ENCODE measurements around the gene NKAIN2.

Gene NKAIN2

GRCh38 chr6:124822721-124823120, 1019.1 kb downstream of the NKAIN2 start:
- TF ChIP-seq CTCF (IDR thresholded peaks at IDR 0.05; ENCODE audit: low read length): no peak
- TF ChIP-seq EZH2phosphoT487 (IDR thresholded peaks at IDR 0.05; ENCODE audit: low read length): no peak
- no peak for TF ChIP-seq EZH2 (optimal IDR thresholded peaks at IDR 0.05; ENCODE audit: low read depth, low read length)
- Histone ChIP-seq H3K4me1 (ENCODE audit: low read length) (no peaks in the 10 kb centered on the region), H3K9ac (ENCODE audit: low read length) (no peak overlapping the region), H3F3A (ENCODE audit: insufficient read depth, low read length) (no peaks in the 10 kb centered on the region), H3K9me2 (replicated peaks; ENCODE audit: insufficient read depth, low read length) (no peaks in the 10 kb centered on the region), H3K27ac (ENCODE audit: low read length) (no peak overlapping the region), H3K27me3 (replicated peaks; ENCODE audit: insufficient read depth, low read length) (no peaks in the 10 kb centered on the region), H3K4me3 (ENCODE audit: low read length) (no peak overlapping the region), H3K4me2 (ENCODE audit: low read depth, low read length) (no peak overlapping the region), H3K36me3 (replicated peaks; ENCODE audit: insufficient read depth, low read length) (no peaks in the 10 kb centered on the region), H2AFZ (ENCODE audit: low read length) (no peak overlapping the region), H3K9me3 (replicated peaks; ENCODE audit: insufficient read depth, low read length) (no peaks in the 10 kb centered on the region), H4K20me1 (ENCODE audit: insufficient read depth, low read length) (no peaks in the 10 kb centered on the region), H3K79me2 (ENCODE audit: low read length) (no peaks in the 10 kb centered on the region)
- no peak for DNase-seq

DNA sequence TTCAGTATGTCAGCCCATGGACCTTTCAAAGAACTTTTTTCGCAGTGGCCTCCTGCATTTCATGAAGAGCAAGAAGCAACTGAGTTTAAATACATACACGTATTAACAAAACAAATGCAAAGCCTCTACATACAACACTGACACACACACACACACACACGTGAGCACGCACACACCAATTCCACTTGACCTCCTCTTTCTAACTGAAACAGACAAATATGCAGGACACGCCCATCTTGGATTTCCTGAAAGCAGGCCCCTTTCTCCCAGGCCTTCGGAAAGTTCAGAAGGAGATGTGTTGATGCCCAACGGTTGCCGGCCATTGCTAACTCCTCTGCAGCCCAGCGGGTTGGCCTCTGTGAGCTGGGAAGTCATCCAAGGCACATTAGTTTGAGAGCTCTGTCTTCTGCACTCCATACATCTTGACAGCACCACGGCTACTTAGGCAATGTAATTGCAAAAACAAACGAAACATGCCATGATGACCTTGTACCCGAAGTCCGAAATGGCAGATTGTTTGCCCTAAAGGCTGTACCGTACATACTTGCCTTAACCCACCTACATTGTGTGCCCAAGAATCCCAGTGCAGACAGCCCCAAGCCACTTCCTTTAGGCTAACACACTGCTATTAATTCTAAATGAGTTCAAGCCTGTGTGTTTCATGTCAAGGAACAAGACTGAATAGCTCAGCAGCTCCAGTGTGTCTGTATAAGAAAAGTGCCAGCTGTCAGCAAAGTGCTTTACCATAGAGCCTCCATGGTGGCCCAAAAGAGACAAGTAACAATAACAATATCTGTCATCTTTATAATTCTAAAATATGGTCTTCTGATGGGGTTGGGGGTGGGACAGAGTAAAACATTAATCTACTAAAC, 1019.8 kb downstream of the NKAIN2 start:
- H3K27me3 ChIP-seq (replicated peaks; ENCODE audit: insufficient read depth, low read length): no peaks in the 10 kb centered on the region
- H2AFZ ChIP-seq (ENCODE audit: low read length): no peak overlapping the region
- H4K20me1 ChIP-seq (ENCODE audit: insufficient read depth, low read length): no peaks in the 10 kb centered on the region
- H3K4me3 ChIP-seq (ENCODE audit: low read length): no peak overlapping the region
- H3K27ac ChIP-seq (ENCODE audit: low read length): no peak overlapping the region
- no peaks in the 10 kb centered on the region for H3K4me1 ChIP-seq (ENCODE audit: low read length)
- H3K36me3 ChIP-seq (replicated peaks; ENCODE audit: insufficient read depth, low read length): no peaks in the 10 kb centered on the region
- DNase-seq: no peak
- H3K9me3 ChIP-seq (replicated peaks; ENCODE audit: insufficient read depth, low read length): no peaks in the 10 kb centered on the region
- H3F3A ChIP-seq (ENCODE audit: insufficient read depth, low read length): no peaks in the 10 kb centered on the region
- no peak overlapping the region for H3K4me2 ChIP-seq (ENCODE audit: low read depth, low read length)
- H3K79me2 ChIP-seq (ENCODE audit: low read length): no peaks in the 10 kb centered on the region
- no peak for TF ChIP-seq EZH2 (optimal IDR thresholded peaks at IDR 0.05; ENCODE audit: low read depth, low read length)
- no peaks in the 10 kb centered on the region for H3K9me2 ChIP-seq (replicated peaks; ENCODE audit: insufficient read depth, low read length)
- no peak overlapping the region for H3K9ac ChIP-seq (ENCODE audit: low read length)

DNA sequence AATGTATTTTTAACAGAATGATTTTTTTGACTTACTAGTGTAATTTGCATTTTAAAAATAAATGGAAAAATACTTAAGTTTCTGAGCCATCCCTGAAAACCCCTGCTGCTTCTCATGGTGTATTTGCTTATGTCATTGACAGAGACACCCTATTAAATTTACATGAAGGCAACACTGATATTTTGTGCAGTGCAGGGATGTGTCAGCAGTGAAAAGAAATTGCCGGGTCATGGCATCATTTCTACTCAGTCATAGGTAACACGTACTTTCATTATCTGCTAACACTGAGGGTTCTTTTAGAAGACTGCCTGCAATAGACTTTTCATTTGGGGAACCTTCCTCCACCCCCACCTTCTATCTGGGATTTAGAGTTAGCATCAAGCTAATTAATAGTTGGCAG, 1021.9 kb downstream of the NKAIN2 start:
- Histone ChIP-seq H3K27me3 (replicated peaks; ENCODE audit: insufficient read depth, low read length) (no peaks in the 10 kb centered on the region), H3K9me3 (replicated peaks; ENCODE audit: insufficient read depth, low read length) (no peaks in the 10 kb centered on the region), H2AFZ (ENCODE audit: low read length) (no peak overlapping the region), H3F3A (ENCODE audit: insufficient read depth, low read length) (no peaks in the 10 kb centered on the region), H3K4me1 (ENCODE audit: low read length) (no peaks in the 10 kb centered on the region), H3K36me3 (replicated peaks; ENCODE audit: insufficient read depth, low read length) (no peaks in the 10 kb centered on the region), H3K9me2 (replicated peaks; ENCODE audit: insufficient read depth, low read length) (no peaks in the 10 kb centered on the region), H4K20me1 (ENCODE audit: insufficient read depth, low read length) (no peaks in the 10 kb centered on the region), H3K27ac (ENCODE audit: low read length) (no peak overlapping the region), H3K79me2 (ENCODE audit: low read length) (no peaks in the 10 kb centered on the region), H3K9ac (ENCODE audit: low read length) (no peak overlapping the region), H3K4me2 (ENCODE audit: low read depth, low read length) (no peak overlapping the region), H3K4me3 (ENCODE audit: low read length) (no peak overlapping the region)
- DNase-seq: no peak
- TF ChIP-seq CTCF (IDR thresholded peaks at IDR 0.05; ENCODE audit: low read length) (no peak), EZH2 (optimal IDR thresholded peaks at IDR 0.05; ENCODE audit: low read depth, low read length) (no peak), EZH2phosphoT487 (IDR thresholded peaks at IDR 0.05; ENCODE audit: low read length) (no peak)

DNA sequence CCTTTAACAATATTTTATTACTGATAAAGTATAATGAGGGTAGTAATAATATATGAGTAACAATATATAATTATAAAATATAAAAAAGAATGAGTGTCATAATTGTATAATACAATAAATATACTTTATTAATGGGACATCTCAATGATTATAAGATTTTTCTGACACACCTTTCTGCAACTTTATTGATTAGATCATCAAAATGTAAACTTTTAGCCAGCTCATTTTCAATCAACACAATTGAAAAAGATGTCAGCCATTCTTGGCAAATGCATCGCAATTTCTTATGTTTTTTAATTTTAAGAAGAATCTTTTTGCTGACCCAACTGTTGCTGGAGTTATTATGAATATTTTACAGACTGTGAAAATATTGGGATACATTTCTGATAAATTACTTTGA, 1026.2 kb downstream of the NKAIN2 start:
- Histone ChIP-seq H3F3A (ENCODE audit: insufficient read depth, low read length) (no peaks in the 10 kb centered on the region), H3K27me3 (replicated peaks; ENCODE audit: insufficient read depth, low read length) (no peaks in the 10 kb centered on the region), H3K9me3 (replicated peaks; ENCODE audit: insufficient read depth, low read length) (no peaks in the 10 kb centered on the region), H2AFZ (ENCODE audit: low read length) (no peak overlapping the region), H4K20me1 (ENCODE audit: insufficient read depth, low read length) (no peaks in the 10 kb centered on the region), H3K4me2 (ENCODE audit: low read depth, low read length) (no peak overlapping the region), H3K4me1 (ENCODE audit: low read length) (no peaks in the 10 kb centered on the region), H3K4me3 (ENCODE audit: low read length) (no peak overlapping the region), H3K36me3 (replicated peaks; ENCODE audit: insufficient read depth, low read length) (no peaks in the 10 kb centered on the region), H3K27ac (ENCODE audit: low read length) (no peak overlapping the region), H3K9ac (ENCODE audit: low read length) (no peak overlapping the region), H3K9me2 (replicated peaks; ENCODE audit: insufficient read depth, low read length) (no peaks in the 10 kb centered on the region), H3K79me2 (ENCODE audit: low read length) (no peaks in the 10 kb centered on the region)
- TF ChIP-seq EZH2phosphoT487 (IDR thresholded peaks at IDR 0.05; ENCODE audit: low read length) (no peak), CTCF (IDR thresholded peaks at IDR 0.05; ENCODE audit: low read length) (no peak), EZH2 (optimal IDR thresholded peaks at IDR 0.05; ENCODE audit: low read depth, low read length) (no peak)
- no peak for DNase-seq
